Heart left ventricle (tissue), 13 donors: ENCODE measurements around the gene MT2A.

ENCODE experiments used
- CTCF ChIP-seq, 12 donors: fragments of 200-600 bp; sonication (generic) in 4 of 12; IDR thresholded peaks; one replicate each; pipeline versions ENCODE4 v1.5.0 to v1.8.0; 2018 to 2022; ENCODE audit warnings: antibody characterized with exemption in 12 of 12, mild to moderate bottlenecking in 5 of 12
- POLR2A ChIP-seq, 2 donors: fragments of 450-650 bp; IDR thresholded peaks; one replicate each; pipeline ENCODE4 v1.6.1; 2017; ENCODE audit warnings: antibody characterized with exemption in 2 of 2, mild to moderate bottlenecking in 2 of 2, moderate library complexity in 2 of 2
- donor health status: ischemic (EF 13 %, LVEDD 7.1; RV severe dilation, severe dysfunction).
- donor health status: DM: no; HTN: yes; CAD: no.
- donor health status: DM: no; HTN: no; CAD: no.
- donor health status: ischemic (EF 25% LVEDD 6.9; RV normal size, moderate dysfunction).
- donor health status: ischemic (EF 25% LVEDD 5.7; RV mildly dilated, moderate dysfunction).
- donor health status: ischemic (EF 35%, LVEDD 5.7; RV mildly dilated, moderate dysfunction).
- donor health status: nonischemic (EF 11% LVEDD 7.7; RV severe dilation, severe dysfunction).
- donor health status: DM: yes; HTN: yes; CAD: no.
- donor health status: PGD.
- donor health status: ischemic (EF 29% LVEDD 5.4; RV normal size, mild dysfunction).
- donor health status: nonischemic (EF 23%, LVEDD 6.1; RV moderate dilation, normal function).

- TF ChIP-seq CTCF (IDR thresholded peaks at IDR 0.05), result no peak
- TF ChIP-seq POLR2A (IDR thresholded peaks at IDR 0.05), result no peak
Measured at GRCh38 chr16:56630134-56630533, 21.8 kb downstream of the MT2A start.
